A549 (cell line): Measurements from ENCODE around the gene NAV2.

Experiments used
- EP300 ChIP-seq, 2 experiments: fragments of >200 bp; sonication (Bioruptor Twin); formaldehyde crosslinking; IDR thresholded peaks; 2 replicates in 1 of 2; 3 replicates in 1 of 2; pipeline ENCODE4 v1.6.1; 2016 to 2017
- JUNB ChIP-seq: fragments of >200 bp; sonication (Bioruptor Twin); formaldehyde crosslinking; IDR thresholded peaks from 2 replicates; pipeline ENCODE4 v1.6.1; 2016
- KDM1A ChIP-seq: fragments of 200-600 bp; sonication (generic); IDR thresholded peaks from 2 replicates; pipeline ENCODE4 v1.6.1; 2016; ENCODE audit warnings: low read depth, mild to moderate bottlenecking
- KDM5A ChIP-seq: fragments of 200-600 bp; sonication (generic); IDR thresholded peaks from 2 replicates; pipeline ENCODE4 v1.6.1; 2016; ENCODE audit warnings: antibody characterized with exemption, mild to moderate bottlenecking
- MAFK ChIP-seq: fragments of 450-650 bp; IDR thresholded peaks from 2 replicates; pipeline ENCODE4 v1.6.1; 2014; ENCODE audit not compliant: partially characterized antibody
- NPAS2 ChIP-seq: fragments of 250-450 bp; sonication (Bioruptor Pico); IDR thresholded peaks from 2 replicates; pipeline ENCODE4 v1.8.0; 2022; ENCODE audit warnings: mild to moderate bottlenecking, moderate library complexity, borderline replicate concordance
- POLR2A ChIP-seq: IDR thresholded peaks from 2 replicates; pipeline ENCODE4 v1.6.1; 2012; ENCODE audit warnings: mild to moderate bottlenecking, low read length
- RCOR1 ChIP-seq: fragments of 150-350 bp; IDR thresholded peaks from 2 replicates; pipeline ENCODE4 v1.6.1; 2014; ENCODE audit warnings: antibody characterized with exemption, low read length, low read depth
- SMC3 ChIP-seq: fragments of >200 bp; sonication (Bioruptor Twin); formaldehyde crosslinking; IDR thresholded peaks from 3 replicates; pipeline ENCODE4 v1.6.1; 2018; ENCODE audit warnings: inconsistent platforms
- SREBF2 ChIP-seq: fragments of 450-650 bp; IDR thresholded peaks from 2 replicates; pipeline ENCODE4 v1.6.1; 2014; ENCODE audit warnings: mild to moderate bottlenecking, moderate library complexity
- TF ChIP-seq, protein P1 (sequence below): fragments of >200 bp; sonication (Bioruptor Twin); formaldehyde crosslinking; IDR thresholded peaks from 3 replicates; pipeline ENCODE4 v1.5.1; 2016
- TF ChIP-seq, protein P2 (sequence below): fragments of 200-600 bp; sonication (generic); IDR thresholded peaks from 2 replicates; pipeline ENCODE4 v1.6.1; 2016; ENCODE audit warnings: antibody characterized with exemption, mild to moderate bottlenecking, moderate library complexity
- TF ChIP-seq, protein P3 (sequence below): fragments of 250-450 bp; sonication (Bioruptor Pico); IDR thresholded peaks from 2 replicates; pipeline ENCODE4 v1.5.0; 2021; ENCODE audit warnings: mild to moderate bottlenecking, moderate library complexity, borderline replicate concordance
- TF ChIP-seq, protein P4 (sequence below): fragments of 150-350 bp; IDR thresholded peaks from 2 replicates; pipeline ENCODE4 v1.6.1; 2014; ENCODE audit warnings: low read depth, mild to moderate bottlenecking, low read length

DNA sequence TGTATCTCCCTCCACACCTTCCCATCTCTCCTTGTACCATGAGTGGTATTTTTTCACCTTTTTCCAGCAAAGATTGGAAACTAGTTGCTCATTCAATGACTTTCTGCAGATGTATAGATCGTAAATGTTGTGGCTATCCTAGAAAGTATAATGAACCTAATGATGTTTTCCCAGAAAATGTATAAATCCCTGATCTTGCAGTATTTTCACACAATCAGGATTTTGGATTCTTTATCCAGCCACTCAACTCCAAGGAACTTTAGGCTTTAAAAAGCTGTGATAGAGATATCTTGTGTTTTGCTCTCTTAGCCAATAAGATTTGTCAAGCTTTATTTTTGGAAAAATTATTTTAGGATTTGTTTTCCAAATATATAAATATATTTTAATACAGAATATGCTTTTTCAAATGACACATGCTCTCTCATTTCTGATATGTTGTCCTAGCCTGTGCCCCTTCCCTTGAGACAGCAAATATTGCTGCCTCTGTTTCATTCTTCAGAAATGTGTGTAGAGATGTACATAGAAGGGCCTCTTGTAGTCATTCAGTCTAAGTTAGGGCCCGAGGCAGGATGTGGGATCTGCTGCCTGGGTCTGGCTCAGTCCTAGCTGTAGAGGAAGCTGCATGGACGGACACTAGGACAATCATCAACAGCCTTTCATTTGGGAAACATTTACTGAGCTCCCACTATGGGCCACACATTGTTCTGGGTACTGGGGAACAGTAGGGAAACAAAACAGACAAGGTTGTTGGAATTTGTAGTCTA lies 62.4 kb downstream of the NAV2 start:
- TF ChIP-seq, protein P1, sequence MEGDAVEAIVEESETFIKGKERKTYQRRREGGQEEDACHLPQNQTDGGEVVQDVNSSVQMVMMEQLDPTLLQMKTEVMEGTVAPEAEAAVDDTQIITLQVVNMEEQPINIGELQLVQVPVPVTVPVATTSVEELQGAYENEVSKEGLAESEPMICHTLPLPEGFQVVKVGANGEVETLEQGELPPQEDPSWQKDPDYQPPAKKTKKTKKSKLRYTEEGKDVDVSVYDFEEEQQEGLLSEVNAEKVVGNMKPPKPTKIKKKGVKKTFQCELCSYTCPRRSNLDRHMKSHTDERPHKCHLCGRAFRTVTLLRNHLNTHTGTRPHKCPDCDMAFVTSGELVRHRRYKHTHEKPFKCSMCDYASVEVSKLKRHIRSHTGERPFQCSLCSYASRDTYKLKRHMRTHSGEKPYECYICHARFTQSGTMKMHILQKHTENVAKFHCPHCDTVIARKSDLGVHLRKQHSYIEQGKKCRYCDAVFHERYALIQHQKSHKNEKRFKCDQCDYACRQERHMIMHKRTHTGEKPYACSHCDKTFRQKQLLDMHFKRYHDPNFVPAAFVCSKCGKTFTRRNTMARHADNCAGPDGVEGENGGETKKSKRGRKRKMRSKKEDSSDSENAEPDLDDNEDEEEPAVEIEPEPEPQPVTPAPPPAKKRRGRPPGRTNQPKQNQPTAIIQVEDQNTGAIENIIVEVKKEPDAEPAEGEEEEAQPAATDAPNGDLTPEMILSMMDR, result no peak
- TF ChIP-seq, protein P2, sequence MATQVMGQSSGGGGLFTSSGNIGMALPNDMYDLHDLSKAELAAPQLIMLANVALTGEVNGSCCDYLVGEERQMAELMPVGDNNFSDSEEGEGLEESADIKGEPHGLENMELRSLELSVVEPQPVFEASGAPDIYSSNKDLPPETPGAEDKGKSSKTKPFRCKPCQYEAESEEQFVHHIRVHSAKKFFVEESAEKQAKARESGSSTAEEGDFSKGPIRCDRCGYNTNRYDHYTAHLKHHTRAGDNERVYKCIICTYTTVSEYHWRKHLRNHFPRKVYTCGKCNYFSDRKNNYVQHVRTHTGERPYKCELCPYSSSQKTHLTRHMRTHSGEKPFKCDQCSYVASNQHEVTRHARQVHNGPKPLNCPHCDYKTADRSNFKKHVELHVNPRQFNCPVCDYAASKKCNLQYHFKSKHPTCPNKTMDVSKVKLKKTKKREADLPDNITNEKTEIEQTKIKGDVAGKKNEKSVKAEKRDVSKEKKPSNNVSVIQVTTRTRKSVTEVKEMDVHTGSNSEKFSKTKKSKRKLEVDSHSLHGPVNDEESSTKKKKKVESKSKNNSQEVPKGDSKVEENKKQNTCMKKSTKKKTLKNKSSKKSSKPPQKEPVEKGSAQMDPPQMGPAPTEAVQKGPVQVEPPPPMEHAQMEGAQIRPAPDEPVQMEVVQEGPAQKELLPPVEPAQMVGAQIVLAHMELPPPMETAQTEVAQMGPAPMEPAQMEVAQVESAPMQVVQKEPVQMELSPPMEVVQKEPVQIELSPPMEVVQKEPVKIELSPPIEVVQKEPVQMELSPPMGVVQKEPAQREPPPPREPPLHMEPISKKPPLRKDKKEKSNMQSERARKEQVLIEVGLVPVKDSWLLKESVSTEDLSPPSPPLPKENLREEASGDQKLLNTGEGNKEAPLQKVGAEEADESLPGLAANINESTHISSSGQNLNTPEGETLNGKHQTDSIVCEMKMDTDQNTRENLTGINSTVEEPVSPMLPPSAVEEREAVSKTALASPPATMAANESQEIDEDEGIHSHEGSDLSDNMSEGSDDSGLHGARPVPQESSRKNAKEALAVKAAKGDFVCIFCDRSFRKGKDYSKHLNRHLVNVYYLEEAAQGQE, result no peak
- TF ChIP-seq SREBF2, result no peak
- no peak for TF ChIP-seq SMC3
- peak; percentile 57 for TF ChIP-seq MAFK
- no peak for TF ChIP-seq EP300 (IDR thresholded peaks at IDR 0.05)
- no peak for TF ChIP-seq POLR2A
- TF ChIP-seq RCOR1, result no peak
- no peak for TF ChIP-seq KDM5A
- TF ChIP-seq, protein P3, sequence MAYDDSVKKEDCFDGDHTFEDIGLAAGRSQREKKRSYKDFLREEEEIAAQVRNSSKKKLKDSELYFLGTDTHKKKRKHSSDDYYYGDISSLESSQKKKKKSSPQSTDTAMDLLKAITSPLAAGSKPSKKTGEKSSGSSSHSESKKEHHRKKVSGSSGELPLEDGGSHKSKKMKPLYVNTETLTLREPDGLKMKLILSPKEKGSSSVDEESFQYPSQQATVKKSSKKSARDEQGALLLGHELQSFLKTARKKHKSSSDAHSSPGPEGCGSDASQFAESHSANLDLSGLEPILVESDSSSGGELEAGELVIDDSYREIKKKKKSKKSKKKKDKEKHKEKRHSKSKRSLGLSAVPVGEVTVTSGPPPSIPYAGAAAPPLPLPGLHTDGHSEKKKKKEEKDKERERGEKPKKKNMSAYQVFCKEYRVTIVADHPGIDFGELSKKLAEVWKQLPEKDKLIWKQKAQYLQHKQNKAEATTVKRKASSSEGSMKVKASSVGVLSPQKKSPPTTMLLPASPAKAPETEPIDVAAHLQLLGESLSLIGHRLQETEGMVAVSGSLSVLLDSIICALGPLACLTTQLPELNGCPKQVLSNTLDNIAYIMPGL (CRISPR knock-in tag), result no peak
- TF ChIP-seq, protein P4, sequence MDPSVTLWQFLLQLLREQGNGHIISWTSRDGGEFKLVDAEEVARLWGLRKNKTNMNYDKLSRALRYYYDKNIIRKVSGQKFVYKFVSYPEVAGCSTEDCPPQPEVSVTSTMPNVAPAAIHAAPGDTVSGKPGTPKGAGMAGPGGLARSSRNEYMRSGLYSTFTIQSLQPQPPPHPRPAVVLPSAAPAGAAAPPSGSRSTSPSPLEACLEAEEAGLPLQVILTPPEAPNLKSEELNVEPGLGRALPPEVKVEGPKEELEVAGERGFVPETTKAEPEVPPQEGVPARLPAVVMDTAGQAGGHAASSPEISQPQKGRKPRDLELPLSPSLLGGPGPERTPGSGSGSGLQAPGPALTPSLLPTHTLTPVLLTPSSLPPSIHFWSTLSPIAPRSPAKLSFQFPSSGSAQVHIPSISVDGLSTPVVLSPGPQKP, result no peak
- TF ChIP-seq KDM1A, result no peak
- TF ChIP-seq JUNB, result no peak
- no peak for TF ChIP-seq NPAS2 (CRISPR knock-in tag)
